GM12878 (cell line): Measurements from ENCODE around the gene APPL2. TPM values are rescaled to one million over a fixed set of nuclear protein-coding genes. Genes with fewer than 3 reads are reported as not detected.

ENCODE experiments used
- ATAC-seq: fragments of 200-7000 bp; cut with Tn5 transposase; 3 replicates; pipeline ENCODE4 v1.9.1; 2020; ENCODE audit warnings: mild to moderate bottlenecking, moderate library complexity
- BruUV-seq: library from RNA; stranded (reverse); fragments of 400-500 nt; replicated peaks from 2 replicates; lab custom pipeline; 2021; lab: Mats Ljungman, UMichigan
- CTCF ChIA-PET: fragments of 300-600 bp; sonication (Branson Sonifier 250); formaldehyde crosslinking; extraction: SDS; loops from one replicate; lab custom pipeline; 2021; ENCODE audit warnings: inconsistent platforms; lab: Yijun Ruan, JAX
- POLR2A ChIA-PET: fragments of 350-600 bp; formaldehyde crosslinking; extraction: SDS; loops from one replicate; lab custom pipeline; 2021; ENCODE audit warnings: inconsistent platforms; lab: Charles Lee
- RAD21 ChIA-PET: fragments of 300-600 bp; sonication (Branson Sonifier 250); formaldehyde crosslinking; loops from one replicate; lab custom pipeline; 2023; ENCODE audit warnings: antibody characterized with exemption; ENCODE audit not compliant: unreplicated experiment; lab: Charles Lee
- SMC1A ChIA-PET: fragments of 300-600 bp; sonication (Branson Sonifier 250); formaldehyde crosslinking; loops from one replicate; lab custom pipeline; 2023; ENCODE audit not compliant: unreplicated experiment, uncharacterized antibody; lab: Charles Lee
- DNase-seq: peaks from one replicate; pipeline ENCODE4 v3.0.0-alpha.2; 2011; ENCODE audit warnings: low read depth, low spot score
- FAIRE-seq: peaks from 3 replicates; lab custom pipeline; 2011; peaks lifted over from hg19 to GRCh38; lab: Jason Lieb, UNC
- H2AFZ ChIP-seq: 2 replicates; pipeline ENCODE4 v1.6.0; 2011; ENCODE audit warnings: low read depth, low read length, control low read depth; ENCODE audit not compliant: control insufficient read depth
- H3K27ac ChIP-seq: 2 replicates; pipeline ENCODE4 v1.5.1; 2011; ENCODE audit warnings: control low read depth; ENCODE audit not compliant: control insufficient read depth, insufficient read depth
- H3K27me3 ChIP-seq, 2 experiments: replicated peaks in 1 of 2; 2 replicates each; pipeline versions ENCODE4 v1.6.0 to v1.6.1; 2011; ENCODE audit warnings: low read length in 1 of 2; ENCODE audit not compliant: control insufficient read depth in 2 of 2, insufficient read depth in 2 of 2
- H3K36me3 ChIP-seq, 2 experiments: 2 replicates each; pipeline ENCODE4 v1.5.1; 2011; ENCODE audit warnings: low read length in 1 of 2; ENCODE audit not compliant: control insufficient read depth in 2 of 2, insufficient read depth in 2 of 2
- H3K4me1 ChIP-seq: 2 replicates; pipeline ENCODE4 v1.6.1; 2011; ENCODE audit warnings: mild to moderate bottlenecking, low read length, moderate library complexity, mixed read lengths; ENCODE audit not compliant: control insufficient read depth, insufficient read depth
- H3K4me2 ChIP-seq: 2 replicates; pipeline ENCODE4 v1.6.0; 2011; ENCODE audit warnings: control low read depth; ENCODE audit not compliant: control insufficient read depth, insufficient read depth
- H3K4me3 ChIP-seq: fragments of 200-600 bp; sonication (generic); 2 replicates; pipeline ENCODE4 v1.5.1; 2016
- H3K79me2 ChIP-seq: 2 replicates; pipeline ENCODE4 v1.6.0; 2011; ENCODE audit warnings: low read length; ENCODE audit not compliant: control insufficient read depth, insufficient read depth
- H3K9ac ChIP-seq: 2 replicates; pipeline ENCODE4 v1.8.0; 2011; ENCODE audit warnings: low read length, control low read depth, mixed read lengths; ENCODE audit not compliant: control insufficient read depth, insufficient read depth
- H3K9me3 ChIP-seq: replicated peaks from 3 replicates; pipeline ENCODE4 v1.5.1; 2011; ENCODE audit warnings: mild to moderate bottlenecking, low read length; ENCODE audit not compliant: control insufficient read depth, insufficient read depth
- H4K20me1 ChIP-seq: 2 replicates; pipeline ENCODE4 v1.6.0; 2011; ENCODE audit not compliant: control insufficient read depth, insufficient read depth
- RBBP5 ChIP-seq: fragments of 200-600 bp; sonication (generic); conservative IDR thresholded peaks from 2 replicates; pipeline ENCODE4 v1.6.1; 2016
- RELB ChIP-seq: fragments of 450-650 bp; IDR thresholded peaks from 2 replicates; pipeline ENCODE4 v1.6.1; 2017; ENCODE audit warnings: low read depth, mild to moderate bottlenecking, moderate library complexity
- RFX5 ChIP-seq: IDR thresholded peaks from 2 replicates; pipeline ENCODE4 v1.6.1; 2011; ENCODE audit warnings: low read depth, low read length, improper control_type of control experiment
- SIN3A ChIP-seq: IDR thresholded peaks from 2 replicates; pipeline ENCODE4 v1.6.1; 2012; ENCODE audit warnings: low read depth, low read length, improper control_type of control experiment
- SMC3 ChIP-seq: IDR thresholded peaks from 2 replicates; pipeline ENCODE4 v1.6.1; 2011; ENCODE audit warnings: low read length, improper control_type of control experiment, borderline replicate concordance
- SPI1 ChIP-seq: IDR thresholded peaks from 2 replicates; pipeline ENCODE4 v1.6.1; 2011; ENCODE audit warnings: low read depth, mild to moderate bottlenecking, low read length, moderate library complexity, borderline replicate concordance; ENCODE audit not compliant: insufficient read depth
- SREBF2 ChIP-seq: IDR thresholded peaks from 2 replicates; pipeline ENCODE4 v1.6.1; 2012; ENCODE audit warnings: mild to moderate bottlenecking, low read length
- USF2 ChIP-seq: IDR thresholded peaks from 2 replicates; pipeline ENCODE4 v1.6.1; 2011; ENCODE audit warnings: low read depth, low read length, improper control_type of control experiment, borderline replicate concordance
- ZNF592 ChIP-seq: fragments of 450-650 bp; IDR thresholded peaks from 2 replicates; pipeline ENCODE4 v1.6.1; 2017; ENCODE audit warnings: mild to moderate bottlenecking, moderate library complexity
- ZZZ3 ChIP-seq: IDR thresholded peaks from 2 replicates; pipeline ENCODE4 v1.6.1; 2011; ENCODE audit warnings: low read depth; ENCODE audit not compliant: control insufficient read depth, insufficient read length
- WGBS: methylation state at CpG from one replicate; pipeline ENCODE4 v1.1.6; 2016; ENCODE audit warnings: low lambda C conversion rate; ENCODE audit not compliant: insufficient replicate concordance, insufficient coverage; ENCODE audit errors: missing lambda C conversion rate; 5-methylcytosine and 5-hydroxymethylcytosine counted together
- in situ Hi-C: fragments of 300-500 bp; cut with MboI; formaldehyde crosslinking; loops from 9 replicates; pipeline ENCODE4 v1.14.3; 2018; ENCODE audit warnings: mixed read lengths
- intact Hi-C: fragments of 100-400 bp; cut with micrococcal nuclease; formaldehyde crosslinking; loops from one replicate; pipeline ENCODE4 v1.14.2; 2022; ENCODE audit not compliant: unreplicated experiment
- polyA plus RNA-seq, 11 experiments: library from polyadenylated mRNA; depleted of rRNA in 4 of 11; unstranded in 6 of 11; stranded (reverse) in 5 of 11; fragments of >200 nt; fragmentation: Nextera tagmentation in 4 of 11; fragmentation: Illumina TruSeq in 1 of 11; extraction: Ambion mirVana in 4 of 11; extraction: Trizol in 1 of 11; gene quantifications; 1 replicate in 1 of 11; 2 replicates in 10 of 11; pipeline versions ENCODE4 v1.2.1 to v1.2.3, GENCODE V29; 2011 to 2016; ENCODE audit warnings: inconsistent platforms in 2 of 11, missing spikeins in 2 of 11, low read depth in 1 of 11
- total RNA-seq, 4 experiments: library from RNA; depleted of rRNA in 3 of 4; stranded (reverse); fragments of >200 nt in 3 of 4; fragmentation: Illumina TruSeq in 1 of 4; extraction: Trizol in 1 of 4; gene quantifications; 2 replicates each; pipeline versions ENCODE4 v1.2.1 to v1.2.3, GENCODE V29; 2013 to 2021

The APPL2 gene
- total and polyA plus RNA-seq, 10 of the 15 experiments (the other 5 are each of a cell fraction or from before 2014, with no cell fraction given), result 1.9 to 14.2 (median 7.5) TPM

GRCh38 chr12:105261010-105261409, 25.0 kb upstream of the APPL2 start:
- no peak overlapping the region for H3K4me2 ChIP-seq
- ATAC-seq, result peak; percentile 64

GRCh38 chr12:105259226-105259625, 23.3 kb upstream of the APPL2 start:
- in situ Hi-C loops, result no loop called here
- ChIA-PET CTCF (no interaction called here), POLR2A (interaction anchor here (0.5 kb wide), 1 partner anchor 124 kb away, joined by 3 read pairs; no protein-coding TSS in a partner anchor), RAD21 (no interaction called here), SMC1A (interaction anchor here (1.3 kb wide), 1 partner anchor 9 kb away, joined by 4 read pairs; no protein-coding TSS in a partner anchor)
- H3K4me3 ChIP-seq, result no peak overlapping the region
- no peak for ATAC-seq
- no peaks in the 10 kb centered on the region for H3K79me2 ChIP-seq
- intact Hi-C loops, result no loop called here
- no peak overlapping the region for H3K27ac ChIP-seq
- DNase-seq, result no peak
- H3K27me3 ChIP-seq, result no peaks in the 10 kb centered on the region
- no TSS peak for BruUV-seq
- H3K4me2 ChIP-seq, result no peak overlapping the region
- H2AFZ ChIP-seq, result no peak overlapping the region
- H3K4me1 ChIP-seq, result no peaks in the 10 kb centered on the region
- FAIRE-seq, result no peak
- H4K20me1 ChIP-seq, result no peaks in the 10 kb centered on the region
- H3K9ac ChIP-seq, result no peak overlapping the region
- 62% methylated on average over 3 of the region's 3 CpGs for WGBS
- no peaks in the 10 kb centered on the region for H3K36me3 ChIP-seq
- TF ChIP-seq ZNF592, result no peak
- no peak for TF ChIP-seq SREBF2
- TF ChIP-seq SIN3A, result no peak
- TF ChIP-seq USF2, result no peak
- no peak for TF ChIP-seq SMC3
- no peak for TF ChIP-seq RBBP5
- no peak for TF ChIP-seq RELB
- no peak for TF ChIP-seq RFX5
- H3K9me3 ChIP-seq, result no peaks in the 10 kb centered on the region; the same call in 2 of the 3 replicates

More at GRCh38 chr12:105261010-105261409, 25.0 kb upstream of the APPL2 start:
- TF ChIP-seq SPI1 (peak; percentile 89), ZZZ3 (no peak)
- in situ Hi-C loops (no loop called here), intact Hi-C loops (no loop called here)
- H3K4me1 ChIP-seq, result no peaks in the 10 kb centered on the region
- no peak overlapping the region for H2AFZ ChIP-seq
- POLR2A ChIA-PET, result no interaction called here
- 0% methylated on average over 2 of the region's 2 CpGs for WGBS
- H3K9me3 ChIP-seq, result no peaks in the 10 kb centered on the region; the same call in 2 of the 3 replicates
- no peak overlapping the region for H3K27ac ChIP-seq
- SMC1A ChIA-PET, result interaction anchor here (1.0 to 1.2 kb wide), 2 partner anchors 121 to 122 kb away, joined by 4 read pairs; no protein-coding TSS in a partner anchor
- no peaks in the 10 kb centered on the region for H3K36me3 ChIP-seq
- no peaks in the 10 kb centered on the region for H4K20me1 ChIP-seq
- H3K27me3 ChIP-seq, result no peaks in the 10 kb centered on the region
- BruUV-seq, result no TSS peak
- RAD21 ChIA-PET, result no interaction called here
- no peak overlapping the region for H3K4me3 ChIP-seq
- DNase-seq, result no peak
- H3K79me2 ChIP-seq, result no peaks in the 10 kb centered on the region
- no peak for FAIRE-seq
- CTCF ChIA-PET, result interaction anchor here (0.8 to 1.4 kb wide), 2 partner anchors 9 to 19 kb away, joined by 3 to 4 read pairs; no protein-coding TSS in a partner anchor
- H3K9ac ChIP-seq, result no peak overlapping the region
